Inflammatory macrophage (primary cell): ENCODE results near the gene PWP2.
"Not testable (repeated sequence)": the region's sequence is repeated elsewhere in the genome, so short reads cannot be mapped to it uniquely, and the experiment has no call there.

Experiments used
- DNase-seq, 2 donors: peaks; one replicate each; pipeline ENCODE4 v3.0.0-alpha.2; 2020 to 2022

PWP2 gene

DNA sequence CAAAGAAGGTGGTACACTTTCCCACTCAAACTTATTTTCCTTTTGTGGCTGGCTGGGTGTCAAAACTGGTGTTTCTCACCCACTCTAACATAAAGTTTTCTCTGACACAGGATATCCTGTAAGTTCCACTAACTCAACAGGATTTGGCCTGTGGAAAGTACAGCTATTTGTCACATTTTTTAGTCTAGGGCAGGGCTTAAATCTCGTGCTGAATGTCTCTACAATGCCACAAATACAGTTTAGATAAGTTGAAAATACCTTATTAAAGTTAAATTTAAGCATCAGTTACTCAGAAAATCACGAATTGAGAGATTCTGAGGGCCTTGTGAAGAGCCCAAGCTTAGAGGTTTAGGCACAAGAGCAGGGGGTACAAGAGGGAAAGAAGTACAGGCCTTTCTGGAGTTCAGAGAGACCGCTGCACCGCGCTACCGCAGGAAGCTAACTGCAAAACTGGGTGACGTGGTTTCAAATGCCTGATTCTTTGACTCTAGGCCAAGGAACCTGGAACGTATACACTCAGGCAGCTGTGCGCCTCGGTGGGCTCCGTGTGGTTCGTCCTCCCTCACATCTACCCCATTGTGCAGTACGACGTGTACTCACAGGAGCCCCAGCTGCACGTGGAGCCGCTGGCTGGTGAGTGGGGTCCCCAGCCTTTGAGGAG lies 23.4 kb upstream of the PWP2 start:
- no peak for DNase-seq

DNA sequence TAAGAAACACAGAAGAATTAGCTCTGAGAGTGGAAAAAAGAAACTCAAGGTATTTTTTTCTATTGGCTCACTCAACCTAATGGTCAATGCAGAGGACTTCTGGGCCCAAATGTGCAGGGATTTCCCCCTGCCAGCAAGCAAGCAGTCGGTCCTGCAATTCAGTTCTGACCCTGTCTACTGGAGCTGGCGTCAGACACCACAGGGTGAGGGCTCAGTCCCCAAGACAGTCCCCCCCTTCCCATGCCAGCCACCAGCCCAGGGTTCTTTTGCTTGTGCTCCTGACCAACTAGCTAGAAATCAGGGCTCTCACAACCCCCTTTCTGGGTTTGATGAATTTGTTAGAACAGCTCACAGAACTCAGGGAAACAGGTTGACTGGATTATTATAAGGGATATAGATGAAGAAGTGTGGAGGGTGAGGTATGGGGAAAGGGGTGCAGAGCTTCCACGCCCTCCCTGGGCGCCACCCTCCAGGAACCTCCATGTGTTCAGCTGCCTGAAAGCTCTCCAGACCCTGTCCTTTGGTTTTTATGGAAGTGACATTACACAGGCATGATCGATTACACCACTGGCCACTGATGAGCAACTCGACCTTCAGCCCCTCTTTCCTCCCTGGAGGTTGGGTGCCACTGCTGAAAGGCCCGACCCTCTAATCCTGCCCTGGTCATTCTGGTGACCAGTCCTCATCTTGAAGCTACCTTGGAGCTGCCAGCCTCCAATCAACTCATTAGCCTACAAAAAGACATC lies 22.5 kb upstream of the PWP2 start:
- peak in 1 of 2 donors; percentile 18 for DNase-seq

DNA sequence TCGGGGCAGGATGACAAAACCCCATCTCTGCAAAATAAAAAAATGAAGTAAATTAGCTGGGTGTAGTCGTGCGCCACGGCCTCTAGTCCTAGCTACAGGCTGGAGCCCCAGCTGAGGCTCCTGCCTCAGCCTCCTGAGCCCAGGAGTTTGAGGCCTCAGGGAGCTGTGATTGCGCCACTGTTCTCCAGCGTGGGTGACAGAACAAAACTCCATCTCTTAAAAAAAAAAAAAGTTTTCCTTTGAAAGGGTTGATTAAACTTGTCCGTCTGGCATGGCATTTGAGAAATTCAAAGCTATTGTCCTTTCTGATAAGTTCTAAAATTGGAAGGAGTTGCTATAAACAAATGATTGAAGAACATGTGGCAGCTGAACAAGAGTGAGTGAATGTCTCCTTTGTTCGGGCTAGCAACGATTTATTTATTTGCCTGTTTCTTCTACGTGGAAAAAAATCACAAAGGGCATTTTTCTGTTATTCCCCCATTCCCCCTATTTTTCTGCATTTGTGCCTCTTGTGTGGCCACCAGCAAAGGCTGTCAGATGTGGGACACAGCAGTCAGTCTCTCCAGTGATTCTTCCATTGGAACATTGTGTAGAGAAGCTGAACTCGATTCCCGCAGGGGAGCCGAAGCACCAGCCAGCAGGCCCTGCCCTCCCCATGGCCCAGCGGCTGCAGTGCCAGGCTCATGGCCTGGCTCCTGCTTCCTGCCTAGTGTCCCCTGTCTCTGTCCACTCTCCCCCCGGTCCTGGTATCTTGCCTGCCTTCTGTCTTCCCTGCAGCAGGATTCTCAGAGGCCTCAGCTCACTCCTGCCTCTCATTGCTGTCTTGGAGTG lies 21.5 kb upstream of the PWP2 start:
- no peak for DNase-seq

DNA sequence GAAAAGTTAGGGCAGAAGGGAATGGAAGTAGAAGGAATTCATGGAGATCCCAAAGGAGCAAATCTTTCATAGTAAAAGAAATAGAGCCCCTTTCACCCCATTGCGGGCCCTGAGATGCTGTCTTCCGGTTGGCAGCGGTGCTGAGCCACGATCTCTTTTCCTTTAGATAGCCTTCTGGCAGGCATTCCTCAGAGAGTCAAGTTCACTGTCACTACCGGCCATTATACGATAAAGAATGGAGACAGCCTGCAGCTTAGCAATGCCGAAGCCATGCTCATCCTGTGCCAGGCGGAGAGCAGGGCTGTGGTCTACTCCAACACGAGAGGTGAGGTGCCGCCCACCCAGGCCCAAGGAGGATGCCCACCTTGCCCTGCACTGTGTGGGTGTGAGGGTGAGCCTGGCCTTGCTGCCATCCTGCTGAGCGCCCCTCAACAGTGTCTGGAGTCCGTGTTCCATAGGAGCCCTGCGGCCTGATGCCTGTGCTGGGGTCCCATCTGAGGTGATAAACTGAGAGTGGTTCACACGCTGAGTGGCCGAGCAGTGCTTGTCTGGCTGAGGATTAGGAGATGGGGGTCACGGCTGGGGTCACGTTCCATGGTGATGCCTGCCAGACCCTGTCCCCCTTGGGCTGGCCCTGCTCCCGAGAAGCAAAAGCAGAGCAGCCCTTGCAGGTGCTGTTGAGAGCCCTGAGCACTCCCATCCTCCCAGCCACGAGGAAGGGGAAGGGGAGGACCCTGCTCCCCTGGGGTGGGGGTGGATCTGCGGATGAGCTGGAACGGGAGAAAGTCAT lies 20.4 kb upstream of the PWP2 start:
- DNase-seq, result no peak

DNA sequence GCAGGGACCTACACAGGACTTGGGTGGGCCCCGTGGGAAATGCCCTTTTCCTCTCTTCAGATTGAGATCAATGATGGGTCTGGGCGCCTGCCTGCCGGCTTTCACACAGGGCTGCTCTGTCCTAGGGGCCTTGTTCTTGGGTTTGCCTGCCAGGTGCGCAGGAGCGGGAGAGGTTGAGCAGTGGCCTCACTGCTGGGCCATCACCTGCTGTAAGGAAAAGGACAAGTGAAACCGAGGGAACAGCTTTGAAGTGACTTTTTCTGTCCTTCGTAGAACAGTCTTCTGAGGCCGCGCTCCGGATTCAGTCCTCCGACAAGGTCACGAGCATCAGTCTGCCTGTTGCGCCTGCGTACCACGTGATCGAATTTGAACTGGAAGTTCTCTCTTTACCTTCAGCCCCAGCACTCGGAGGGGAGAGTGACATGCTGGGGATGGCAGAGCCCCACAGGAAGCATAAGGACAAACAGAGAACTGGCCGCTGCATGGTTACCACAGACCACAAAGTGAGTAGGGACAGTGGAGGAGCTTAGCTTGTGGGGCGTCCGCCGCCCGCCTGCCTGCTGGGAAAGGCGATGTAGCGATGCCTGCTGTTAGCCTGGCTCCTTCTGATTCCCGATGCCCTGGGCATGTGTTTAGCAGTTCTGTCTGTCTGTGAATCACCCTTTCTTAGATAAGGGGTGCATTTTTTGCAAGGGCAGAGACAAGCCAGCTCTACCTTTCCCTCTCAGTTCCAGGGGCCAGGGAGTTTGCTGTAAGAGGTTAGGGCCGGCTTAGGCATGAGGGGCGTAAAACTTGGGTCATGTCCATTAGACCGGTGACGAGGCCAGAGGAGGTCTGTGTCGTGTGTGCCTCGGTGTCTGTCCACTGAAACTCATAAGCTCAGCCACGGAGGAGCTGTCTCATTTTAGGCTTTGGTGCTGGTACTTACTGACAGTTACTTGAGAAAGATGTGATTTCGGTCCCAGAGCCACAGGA lies 19.5 kb upstream of the PWP2 start:
- DNase-seq, result peak; percentile 60 to 77

DNA sequence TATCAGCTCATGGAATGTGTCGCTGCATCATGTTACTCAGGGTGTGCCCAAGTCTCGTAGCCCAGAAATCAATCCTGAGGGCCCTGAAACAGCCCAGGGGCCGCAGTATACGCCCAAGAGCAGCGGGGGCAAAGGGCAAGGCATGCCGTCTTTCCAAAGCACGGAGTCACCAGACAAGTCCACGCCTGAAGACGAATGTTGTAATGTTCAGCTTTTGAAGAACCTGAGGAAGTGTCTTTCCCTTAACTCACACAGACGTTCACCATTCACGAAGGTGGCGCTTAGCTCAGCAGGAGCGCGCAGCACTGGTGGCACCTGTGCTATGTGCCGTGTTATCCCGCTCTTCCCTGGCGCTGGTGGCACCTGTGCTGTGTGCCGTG lies 18.8 kb upstream of the PWP2 start:
- no peak for DNase-seq

DNA sequence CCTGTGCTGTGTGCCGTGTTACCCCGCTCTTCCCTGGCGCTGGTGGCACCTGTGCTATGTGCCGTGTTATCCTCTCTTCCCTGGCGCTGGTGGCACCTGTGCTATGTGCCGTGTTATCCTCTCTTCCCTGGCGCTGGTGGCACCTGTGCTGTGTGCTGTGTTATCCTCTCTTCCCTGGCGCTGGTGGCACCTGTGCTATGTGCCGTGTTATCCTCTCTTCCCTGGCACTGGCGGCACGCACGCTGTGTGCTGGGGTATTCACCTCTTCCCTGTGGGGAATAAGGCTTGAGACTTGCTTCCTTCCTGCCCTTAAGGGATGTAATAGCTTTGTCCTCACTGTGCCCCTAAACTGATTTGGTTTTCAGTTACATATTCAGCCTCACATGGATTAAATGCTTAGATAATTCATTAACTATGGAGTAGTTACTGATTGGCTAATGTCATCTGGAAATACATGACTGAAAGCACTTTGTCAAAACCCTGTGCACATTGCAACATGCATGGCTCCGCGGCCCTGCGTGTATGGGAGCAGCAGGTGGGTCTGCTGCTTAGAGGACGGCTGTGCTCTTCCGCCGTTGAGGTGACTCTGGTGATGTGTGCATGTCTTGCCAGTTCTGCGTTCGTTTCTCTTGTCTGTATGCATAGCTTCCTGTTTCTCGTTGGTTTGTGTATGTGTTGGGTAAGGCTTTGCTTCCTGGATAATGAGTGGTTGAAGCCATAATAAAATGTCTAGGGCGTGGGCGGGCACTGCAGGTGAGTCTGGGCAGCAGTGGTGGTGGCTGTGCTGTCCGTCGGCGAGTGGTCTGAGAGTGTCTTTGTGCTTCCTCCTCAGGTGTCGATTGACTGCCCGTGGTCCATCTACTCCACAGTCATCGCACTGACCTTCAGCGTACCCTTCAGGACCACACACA lies 17.9 kb upstream of the PWP2 start:
- DNase-seq, result peak; percentile 36 to 45

DNA sequence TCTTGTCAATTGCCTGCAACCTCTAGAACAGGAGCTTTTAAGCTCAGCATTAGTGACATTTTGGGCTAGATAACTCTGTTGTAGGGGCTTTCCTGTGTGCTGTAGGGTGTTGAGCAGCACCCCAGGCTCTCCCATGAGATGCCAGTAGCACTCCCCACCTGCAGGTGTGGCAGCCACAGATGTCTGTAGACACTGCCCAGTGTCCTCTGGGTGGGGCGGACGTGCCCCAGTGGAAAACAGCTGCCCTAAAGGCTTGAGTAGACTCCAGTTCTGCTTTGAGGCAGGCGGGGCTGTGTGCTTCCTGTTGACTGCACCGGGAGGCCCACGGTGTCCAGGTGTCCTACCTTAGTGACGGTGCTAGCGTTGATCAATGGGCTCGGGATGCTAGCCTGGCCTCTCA lies 16.9 kb upstream of the PWP2 start:
- no peak for DNase-seq

DNA sequence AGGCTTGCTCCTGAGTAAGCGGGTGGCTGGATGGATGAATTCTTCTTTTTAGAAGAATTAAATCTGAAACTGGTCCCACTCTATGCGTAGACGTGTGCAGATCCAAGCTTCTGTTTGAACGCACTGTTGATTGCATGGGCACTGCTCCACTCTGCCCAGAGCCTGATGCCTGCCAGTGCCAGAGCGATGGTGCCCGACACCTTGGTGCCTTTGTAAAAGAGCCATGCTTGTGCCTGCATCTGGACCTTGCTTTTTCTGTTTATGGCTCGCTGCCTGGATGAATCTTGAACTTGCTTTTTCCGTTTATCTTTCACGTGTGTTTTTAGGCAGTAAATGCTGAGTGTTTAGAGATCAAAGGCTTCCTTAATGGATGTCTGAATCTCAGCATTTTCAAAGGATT lies 15.0 kb upstream of the PWP2 start:
- DNase-seq, result no peak

DNA sequence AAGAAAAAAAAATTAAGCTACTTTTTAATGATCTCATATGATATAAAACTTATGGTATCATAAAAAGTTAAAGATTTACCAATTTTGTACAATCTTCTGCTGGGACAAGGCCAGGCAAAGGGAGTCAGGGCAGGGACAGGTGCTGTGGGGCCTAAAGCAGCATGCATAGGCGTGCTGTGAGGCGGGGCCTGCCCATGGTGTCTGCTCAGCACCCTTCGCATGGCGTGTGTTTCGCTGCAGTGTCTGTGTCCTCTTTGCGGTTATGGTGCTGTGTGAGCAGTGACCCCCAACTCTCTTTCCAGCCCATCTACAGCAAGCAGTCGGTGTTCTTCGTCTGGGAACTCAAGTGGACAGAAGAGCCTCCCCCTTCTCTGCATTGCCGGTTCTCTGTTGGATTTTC lies 13.4 kb upstream of the PWP2 start:
- DNase-seq, result no peak

DNA sequence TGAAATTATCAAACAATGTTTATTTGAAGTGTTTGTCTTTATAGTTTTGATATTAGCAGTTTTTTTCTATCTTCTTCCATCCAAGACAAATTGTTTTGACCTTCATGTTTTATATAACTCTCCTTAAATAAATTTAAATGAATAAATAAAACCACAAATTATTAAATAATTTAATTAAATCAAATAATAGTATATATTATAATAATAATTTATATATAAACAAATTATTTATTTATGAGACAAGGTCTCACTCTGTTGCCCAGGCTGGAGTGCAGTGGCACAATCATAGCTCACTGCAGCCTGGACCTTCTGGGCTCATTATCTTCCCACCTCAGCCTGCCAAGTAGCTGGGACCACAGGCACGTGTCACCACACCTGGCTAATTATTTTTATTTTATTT lies 12.4 kb upstream of the PWP2 start:
- DNase-seq, result no peak

DNA sequence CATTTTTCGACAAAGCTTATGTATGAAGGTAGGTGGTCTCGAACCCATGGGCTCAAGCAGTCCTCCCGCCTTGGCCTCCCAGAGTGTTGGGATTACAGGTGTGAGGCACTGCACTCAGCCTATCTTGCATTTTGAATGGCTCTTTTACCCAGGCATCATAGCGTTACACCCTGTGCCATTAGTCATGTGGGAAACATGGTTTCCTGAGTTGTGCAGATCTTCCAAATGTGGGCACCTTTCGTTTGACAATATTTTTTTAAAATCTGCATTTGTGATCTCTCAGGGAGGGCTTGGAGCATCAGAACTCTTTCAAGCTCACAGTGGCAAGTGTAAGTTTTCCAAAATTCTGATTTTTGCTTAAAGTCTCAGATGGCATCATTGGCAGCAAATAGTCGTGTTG lies 8.7 kb upstream of the PWP2 start:
- DNase-seq, result not testable (repeated sequence)

DNA sequence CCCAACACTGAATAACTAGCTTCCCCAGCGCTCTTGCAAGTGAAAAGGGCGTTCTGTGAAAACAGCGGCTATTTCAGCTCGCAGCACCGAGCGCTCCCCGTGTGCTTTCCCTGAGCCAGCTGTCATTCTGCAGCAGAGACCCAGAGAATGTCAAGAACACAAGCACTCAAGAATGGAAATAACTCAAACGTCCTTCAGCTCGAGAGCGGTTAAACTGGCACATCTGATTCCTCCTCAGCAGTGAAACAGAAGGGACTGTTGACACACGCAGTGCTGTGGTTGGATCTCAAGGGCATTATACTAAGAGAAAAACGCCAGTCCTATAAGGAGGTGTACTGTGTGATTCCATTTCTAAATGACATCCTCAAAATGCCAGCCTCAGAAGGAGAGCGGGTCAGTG lies 8.2 kb upstream of the PWP2 start:
- DNase-seq, result not testable (repeated sequence)

DNA sequence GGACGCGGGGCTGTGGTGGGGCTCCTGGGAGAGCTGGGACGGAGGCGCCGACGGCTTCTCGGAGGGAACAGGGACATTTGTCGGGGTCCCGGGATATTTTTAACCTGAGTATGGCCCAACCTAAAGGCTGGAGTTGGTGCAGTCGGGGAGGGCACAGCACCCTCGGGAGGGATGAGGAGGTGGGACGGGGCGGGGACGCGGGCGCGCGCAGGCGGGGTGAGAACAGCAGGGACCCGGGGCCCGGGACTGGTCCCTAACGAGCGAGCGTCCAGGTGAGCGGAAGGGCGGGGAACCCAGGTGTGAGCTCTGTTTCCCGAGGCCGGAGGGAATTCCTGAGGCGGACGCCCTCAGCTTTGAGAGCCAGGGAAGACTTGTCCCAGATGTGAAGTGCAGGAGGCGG lies 390 bp downstream of the PWP2 start:
- DNase-seq, result not testable (repeated sequence)

DNA sequence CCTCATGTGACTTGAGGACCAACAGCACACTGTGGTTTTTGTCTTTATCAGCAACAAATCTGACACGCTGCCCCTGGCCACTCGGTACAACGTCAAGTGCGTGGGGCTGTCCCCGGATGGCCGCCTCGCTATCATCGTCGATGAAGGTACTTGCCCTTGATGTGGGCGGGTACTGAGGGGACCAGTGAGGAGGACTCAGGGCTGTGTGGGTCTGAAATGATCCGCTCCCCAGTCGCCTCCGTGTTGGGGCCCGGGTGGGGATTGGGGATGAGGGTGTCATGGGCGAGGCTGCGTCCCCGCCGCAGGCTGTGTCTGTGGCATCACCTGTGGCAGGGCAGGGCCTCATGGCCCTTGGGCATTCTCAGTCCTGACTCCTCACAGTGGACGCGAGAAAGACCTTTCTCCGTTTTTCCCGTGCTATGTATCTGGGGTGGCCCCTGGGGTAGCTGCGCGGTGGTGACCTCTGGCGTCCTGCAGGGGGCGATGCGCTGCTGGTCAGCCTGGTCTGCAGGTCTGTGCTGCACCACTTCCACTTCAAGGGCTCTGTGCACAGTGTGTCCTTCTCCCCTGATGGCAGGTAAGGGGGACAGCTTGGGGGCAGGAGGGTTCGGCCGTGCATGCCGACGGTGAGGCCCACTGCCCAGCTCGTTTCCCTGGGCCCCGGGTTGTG lies 6.6 kb downstream of the PWP2 start:
- not testable (repeated sequence) for DNase-seq

DNA sequence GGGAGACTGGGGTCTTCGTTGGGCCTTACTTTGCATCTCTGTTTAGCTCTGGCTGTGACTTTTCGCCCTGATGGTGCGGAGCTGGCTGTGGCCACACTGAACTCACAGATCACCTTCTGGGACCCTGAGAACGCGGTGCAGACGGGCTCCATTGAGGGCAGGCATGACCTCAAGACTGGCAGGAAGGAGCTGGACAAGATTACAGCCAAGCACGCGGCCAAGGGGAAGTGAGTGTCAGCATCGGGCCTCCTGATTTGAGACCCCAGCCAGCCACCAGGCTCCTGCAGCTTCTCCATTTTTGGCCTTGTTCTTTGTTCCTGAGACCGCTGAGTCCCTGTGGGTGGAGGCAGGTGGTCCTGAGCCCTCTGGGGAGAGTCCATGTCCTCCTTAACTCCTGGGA lies 14.9 kb downstream of the PWP2 start:
- DNase-seq, result not testable (repeated sequence)

DNA sequence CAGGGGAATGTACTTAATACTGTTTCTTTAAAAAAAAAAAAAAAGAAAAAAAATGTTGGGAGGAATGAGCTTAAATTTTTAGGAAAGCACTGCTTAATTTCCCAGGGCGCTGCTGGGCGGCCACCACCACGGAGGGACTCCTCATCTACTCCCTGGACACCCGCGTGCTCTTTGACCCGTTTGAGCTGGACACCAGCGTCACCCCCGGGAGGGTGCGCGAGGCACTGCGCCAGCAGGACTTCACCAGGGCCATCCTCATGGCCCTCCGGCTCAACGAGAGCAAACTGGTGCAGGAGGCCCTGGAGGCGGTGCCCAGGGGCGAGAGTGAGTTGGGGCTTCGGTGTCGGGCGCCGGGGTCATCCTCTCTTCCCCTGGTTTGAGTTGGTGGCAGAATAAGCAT lies 20.6 kb downstream of the PWP2 start:
- not testable (repeated sequence) for DNase-seq

DNA sequence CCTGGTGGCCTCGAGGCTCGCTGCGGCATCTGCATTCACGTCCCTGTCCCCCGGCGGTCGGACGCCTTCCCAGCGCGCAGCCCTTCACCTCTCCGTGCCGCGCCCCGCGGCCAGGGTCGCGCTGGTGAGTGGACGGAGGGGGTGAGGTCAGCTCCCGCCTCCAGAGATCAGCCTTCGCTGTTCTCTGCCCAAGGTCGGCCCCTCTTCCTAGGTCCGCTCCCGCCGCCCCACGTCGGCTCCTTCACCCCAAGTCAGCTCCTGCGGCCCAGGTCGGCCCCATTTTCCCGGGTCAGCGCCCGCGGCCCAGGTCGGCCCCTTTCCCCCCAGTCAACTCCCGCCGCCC lies 26.5 kb downstream of the PWP2 start:
- DNase-seq, result not testable (repeated sequence)

DNA sequence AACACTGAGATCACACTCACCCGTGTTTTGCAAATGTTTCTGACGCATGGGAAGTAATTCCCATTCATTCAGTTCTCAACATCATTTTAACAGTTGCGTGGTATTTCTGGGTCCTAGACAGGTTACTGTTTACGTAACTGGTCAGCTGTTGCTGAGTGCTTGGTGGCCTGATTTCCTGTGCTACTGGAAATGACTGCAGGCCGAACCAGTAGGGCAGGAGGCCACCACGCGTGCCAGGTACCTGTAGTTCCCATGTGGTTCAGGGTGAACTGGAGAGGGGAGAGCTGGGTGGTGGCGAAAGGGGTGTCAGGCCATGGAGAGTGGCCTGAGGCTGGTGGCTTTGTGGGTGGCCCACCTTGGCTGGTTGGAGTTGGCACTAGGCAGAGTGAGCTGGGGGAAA lies 27.5 kb downstream of the PWP2 start:
- DNase-seq, result not testable (repeated sequence)

DNA sequence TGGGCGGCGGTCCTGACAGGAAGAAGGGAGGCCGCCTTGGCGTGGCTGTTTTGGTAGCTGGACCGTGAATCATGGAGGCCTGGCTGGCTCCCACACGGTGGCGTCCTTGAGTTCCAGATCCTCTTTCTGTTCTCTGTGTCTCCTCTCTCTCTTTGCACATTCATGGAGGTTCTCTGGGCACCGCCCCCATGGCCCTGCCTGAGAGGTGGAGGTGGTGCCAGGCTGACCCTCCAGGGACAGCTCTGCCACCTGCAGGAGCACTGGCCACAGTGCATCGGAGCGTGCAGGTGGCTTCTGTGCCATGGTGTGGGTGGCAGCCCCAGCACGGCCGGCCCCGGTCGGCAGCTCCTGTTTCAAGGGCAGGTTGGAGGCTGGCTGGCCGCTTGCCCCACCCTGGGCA lies 30.8 kb downstream of the PWP2 start:
- DNase-seq, result not testable (repeated sequence)
